GM21367 (cell line): ENCODE data around the gene EFNB3.

Experiments
- ATAC-seq: cut with Tn5 transposase; IDR thresholded peaks from one replicate; pipeline ENCODE4 v1.9.1; 2021; ENCODE audit not compliant: unreplicated experiment

Gene EFNB3, protein sequence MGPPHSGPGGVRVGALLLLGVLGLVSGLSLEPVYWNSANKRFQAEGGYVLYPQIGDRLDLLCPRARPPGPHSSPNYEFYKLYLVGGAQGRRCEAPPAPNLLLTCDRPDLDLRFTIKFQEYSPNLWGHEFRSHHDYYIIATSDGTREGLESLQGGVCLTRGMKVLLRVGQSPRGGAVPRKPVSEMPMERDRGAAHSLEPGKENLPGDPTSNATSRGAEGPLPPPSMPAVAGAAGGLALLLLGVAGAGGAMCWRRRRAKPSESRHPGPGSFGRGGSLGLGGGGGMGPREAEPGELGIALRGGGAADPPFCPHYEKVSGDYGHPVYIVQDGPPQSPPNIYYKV

DNA sequence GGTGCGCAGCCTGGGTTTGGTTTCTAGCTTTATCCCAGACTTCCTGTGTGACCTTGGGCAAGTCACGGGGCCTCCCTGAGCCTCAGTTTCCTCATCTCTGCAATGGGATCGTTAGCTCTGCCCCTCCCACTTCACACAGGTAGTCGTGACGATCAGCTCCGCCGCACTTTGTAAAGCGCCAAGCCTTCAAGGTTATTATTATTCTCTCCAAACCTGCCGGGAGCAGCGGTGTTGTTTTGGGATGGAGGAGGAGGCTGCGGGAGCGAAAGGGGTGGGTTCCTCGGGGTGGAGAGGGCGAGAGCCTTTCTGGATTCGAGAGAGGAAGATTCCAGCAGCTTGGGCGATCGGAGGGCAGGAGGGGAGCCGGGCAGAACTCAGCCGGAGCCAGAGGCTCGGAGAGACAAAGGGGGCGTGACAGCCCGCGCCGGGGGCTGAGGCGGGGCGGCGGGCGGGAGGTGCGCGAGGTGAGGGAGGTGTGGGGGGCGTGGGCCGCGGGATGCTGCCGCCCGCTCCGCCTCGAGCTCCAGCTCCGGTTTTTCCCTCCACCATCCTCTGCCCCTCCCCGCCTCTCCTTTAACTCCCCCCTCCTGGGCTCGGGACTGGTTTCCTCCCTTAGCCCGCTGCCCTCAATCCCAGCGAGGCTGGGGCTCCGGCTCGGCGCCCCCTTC is at the start of gene EFNB3:
TSS of gene EFNB3 (plus strand) at position 602 of the 668 bp plus-strand sequence. CDS start 397 bp downstream, outside the sequence.
- no peak for ATAC-seq

DNA sequence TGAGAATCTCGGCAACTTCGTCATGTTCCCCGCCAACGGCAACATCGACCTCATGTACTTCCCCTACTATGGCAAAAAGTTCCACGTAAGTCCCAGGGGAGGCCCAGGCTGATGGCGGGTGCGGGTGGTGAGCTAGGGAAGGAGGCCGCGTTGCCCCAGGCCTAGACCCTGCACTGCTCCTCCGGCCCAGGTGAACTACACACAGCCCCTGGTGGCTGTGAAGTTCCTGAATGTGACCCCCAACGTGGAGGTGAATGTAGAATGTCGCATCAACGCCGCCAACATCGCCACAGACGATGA is 49.5 kb upstream of the EFNB3 start:
- no peak for ATAC-seq

DNA sequence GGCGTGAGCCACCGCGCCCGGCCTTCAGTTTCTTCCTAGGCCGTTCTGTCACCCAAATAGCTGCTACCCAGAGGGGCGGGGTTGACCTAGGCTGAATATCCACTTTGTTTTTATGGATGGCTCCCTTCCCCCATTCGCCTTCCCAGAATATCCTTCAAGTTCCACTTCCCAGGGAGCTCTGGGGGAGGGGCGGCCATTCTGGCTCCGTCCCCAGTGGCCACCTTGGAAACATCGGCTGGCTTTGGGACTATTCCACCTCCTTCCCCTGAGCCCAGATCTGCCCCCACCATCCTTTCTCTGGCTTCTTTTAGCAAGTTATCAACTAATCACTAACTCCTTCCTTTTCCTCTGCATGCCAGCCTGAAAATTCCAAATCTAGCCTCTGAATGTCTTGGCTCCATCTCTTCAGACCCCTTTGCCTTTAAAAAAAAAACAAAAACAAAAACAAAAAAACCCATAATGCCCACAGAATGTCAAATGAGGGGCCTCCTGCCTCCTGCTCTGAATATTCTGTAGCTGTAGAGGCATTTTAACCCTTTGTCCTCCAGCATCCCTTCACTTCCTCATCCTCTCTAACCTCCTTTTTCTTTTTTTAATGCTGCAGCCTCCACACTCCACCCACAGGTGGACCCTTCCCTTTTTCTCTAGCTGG is 47.9 kb upstream of the EFNB3 start:
- ATAC-seq = no peak

DNA sequence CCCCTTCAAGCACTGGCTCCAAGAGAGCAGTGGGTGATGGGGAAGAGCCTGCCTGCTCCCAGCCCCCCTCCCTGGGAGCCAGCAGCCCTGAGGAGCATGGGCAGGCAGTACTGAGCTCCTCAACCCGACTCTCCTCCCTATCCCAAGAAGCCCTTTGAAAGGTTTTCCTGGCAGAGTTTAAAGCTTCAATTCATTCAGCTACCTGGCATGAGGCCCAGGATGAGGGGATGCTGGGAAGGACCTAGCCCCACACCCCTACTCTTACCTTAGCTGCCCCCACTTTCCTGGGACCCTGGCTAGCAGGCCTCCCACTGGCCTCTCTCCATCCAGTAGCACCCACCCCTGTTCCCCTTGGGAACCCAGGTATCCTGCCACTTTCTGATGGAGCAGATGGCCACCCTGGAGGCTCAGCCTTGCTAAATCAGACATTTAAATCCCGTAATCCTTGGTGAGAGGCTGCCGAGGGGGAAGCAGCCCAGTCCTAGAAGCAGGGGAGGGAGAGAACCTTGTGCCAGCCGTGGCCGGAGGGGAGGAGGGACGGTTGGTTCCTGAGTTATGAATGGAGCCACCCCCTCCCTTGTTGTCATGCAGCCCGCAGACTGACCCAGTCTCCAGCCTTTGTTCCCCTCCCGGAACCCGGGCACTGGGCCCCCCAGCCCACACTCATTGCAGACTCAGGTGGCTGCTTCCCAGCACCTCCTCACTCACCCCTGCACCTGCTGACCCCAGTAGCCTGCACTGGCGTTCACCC is 37.2 kb upstream of the EFNB3 start:
- ATAC-seq = no peak

DNA sequence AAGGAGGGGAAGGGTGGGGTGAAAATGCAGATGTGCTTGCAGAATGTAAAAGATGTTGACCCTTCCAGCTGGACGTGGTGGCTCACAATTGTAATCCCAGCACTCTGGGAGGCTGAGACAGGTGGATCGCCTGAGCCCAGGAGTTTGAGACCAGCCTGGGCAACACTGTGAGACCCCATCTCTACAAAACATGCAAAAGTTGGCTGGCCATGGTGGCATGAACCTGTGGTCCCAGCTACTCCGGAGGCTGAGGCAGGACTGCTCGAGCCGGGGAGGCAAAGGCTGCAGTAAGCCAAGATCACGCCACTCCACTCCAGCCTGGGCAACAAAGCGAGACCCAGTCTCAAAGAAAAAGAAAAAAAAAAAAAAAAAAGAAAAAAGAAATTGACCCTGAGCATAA is 36.5 kb upstream of the EFNB3 start:
- ATAC-seq = no peak

DNA sequence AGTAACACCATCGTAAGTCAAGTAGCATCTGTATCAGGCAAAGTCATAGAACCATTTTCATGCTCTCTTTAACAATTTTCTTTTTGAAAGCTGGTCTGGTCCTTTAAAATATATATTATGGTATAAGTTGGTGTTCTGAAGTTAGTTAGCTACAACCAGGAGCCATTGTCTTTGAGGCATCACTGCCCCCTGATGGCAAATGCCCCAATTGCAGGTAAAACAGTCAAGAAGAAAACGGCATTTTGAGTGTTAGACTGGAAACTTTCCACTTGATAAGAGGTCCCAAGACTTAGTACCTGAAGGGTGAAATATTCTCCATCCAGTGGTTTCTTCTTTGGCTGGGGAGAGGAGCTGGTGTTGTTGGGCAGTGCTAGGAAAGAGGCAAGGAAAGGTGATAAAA is 31.8 kb upstream of the EFNB3 start:
- no peak for ATAC-seq

DNA sequence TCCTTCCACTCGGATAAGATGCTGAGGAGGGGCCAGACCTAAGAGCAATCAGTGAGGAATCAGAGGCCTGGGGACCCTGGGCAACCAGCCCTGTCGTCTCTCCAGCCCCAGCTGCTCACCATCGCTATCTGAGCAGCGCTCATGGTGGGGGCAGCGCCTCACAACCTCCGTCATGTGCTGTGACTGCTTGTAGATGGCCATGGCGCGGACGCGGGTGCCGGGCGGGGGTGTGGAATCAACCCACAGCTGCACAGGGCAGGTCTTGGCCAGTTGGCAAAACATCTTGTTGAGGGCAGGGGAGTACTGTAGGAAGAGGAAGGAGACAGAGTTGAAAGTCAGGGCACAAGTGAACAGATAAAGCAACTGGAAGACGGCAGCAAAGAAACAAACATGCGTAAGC is 30.1 kb upstream of the EFNB3 start:
- ATAC-seq = no peak

DNA sequence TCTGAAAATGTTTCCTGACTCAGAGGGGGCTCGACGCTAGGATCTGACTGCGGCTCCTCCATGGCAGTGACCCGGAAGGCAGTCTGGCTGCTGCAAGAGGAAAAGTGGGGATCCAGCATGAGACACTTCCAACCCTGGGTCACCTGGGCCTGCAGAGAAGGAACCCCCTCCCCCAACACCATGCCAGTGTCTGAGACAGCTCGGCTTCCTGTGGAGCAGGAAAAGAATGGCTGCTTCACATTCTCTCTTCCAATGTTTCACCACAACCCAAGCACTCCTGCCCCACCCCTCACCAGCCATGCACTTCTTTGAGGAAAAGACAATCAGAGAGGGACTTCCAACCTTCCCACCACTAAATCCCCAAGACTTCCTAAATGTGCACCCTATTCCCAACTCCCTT is 28.5 kb upstream of the EFNB3 start:
- no peak for ATAC-seq

DNA sequence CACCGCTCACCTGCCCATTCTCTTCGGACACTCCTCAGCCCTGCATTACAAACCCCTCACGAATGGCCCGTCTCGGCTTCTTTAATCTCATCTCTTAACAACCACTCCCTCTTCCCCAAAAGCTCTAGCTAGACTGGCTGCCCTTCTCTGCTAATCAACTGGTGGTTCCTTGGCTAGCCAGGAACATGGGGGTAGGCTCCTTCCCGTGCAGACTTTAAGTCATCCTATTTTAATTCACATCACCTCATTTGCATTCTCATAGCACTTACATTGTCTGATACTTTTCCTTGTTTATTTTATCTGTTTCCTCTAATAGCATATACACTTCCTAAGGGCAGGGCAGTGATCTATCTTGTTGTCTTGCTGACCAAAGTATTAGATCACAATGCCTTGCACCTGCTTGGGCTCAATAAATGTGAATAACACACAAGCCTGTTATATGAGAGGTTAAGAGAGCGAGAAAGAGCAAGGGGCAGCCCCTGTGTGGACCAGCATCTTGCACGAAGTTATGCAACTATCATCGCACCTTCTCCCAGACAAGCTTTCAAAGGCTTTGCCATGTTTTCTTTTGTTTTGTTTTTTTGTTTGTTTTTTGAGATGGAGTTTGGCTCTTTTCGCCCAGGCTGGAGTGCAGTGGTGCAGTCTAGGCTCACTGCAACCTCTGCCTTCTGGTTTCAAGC is 27.5 kb upstream of the EFNB3 start:
- no peak for ATAC-seq

DNA sequence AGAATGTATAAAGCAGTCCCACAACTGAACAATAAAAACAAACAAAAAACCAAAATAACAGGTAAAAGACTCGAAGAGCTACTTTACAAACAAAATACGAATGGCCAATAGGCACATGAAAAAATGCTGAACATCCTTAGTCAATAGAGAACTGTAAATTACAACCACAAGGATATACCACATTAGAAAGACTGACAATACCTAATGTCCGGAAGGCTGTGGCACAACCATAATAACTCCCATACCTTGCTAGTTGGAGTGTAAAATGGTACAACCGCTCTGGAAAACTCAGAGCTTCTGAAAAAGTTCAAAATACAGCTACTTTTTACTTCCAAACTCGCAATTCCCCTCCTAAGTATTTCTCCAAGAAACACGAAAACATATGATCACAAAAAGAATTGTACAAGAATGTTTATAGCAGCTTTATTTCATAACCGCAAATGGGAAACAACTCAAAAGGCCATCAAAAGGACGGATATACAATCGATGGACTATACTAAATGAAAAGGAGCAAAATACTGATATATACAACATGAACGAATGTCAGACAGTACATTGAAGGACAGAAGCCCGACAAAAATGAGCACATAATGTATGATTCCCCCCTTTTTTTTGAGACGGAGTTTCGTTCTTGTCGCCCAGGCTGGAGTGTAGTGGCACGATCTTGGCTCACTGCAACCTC is 20.0 kb upstream of the EFNB3 start:
- no peak for ATAC-seq

DNA sequence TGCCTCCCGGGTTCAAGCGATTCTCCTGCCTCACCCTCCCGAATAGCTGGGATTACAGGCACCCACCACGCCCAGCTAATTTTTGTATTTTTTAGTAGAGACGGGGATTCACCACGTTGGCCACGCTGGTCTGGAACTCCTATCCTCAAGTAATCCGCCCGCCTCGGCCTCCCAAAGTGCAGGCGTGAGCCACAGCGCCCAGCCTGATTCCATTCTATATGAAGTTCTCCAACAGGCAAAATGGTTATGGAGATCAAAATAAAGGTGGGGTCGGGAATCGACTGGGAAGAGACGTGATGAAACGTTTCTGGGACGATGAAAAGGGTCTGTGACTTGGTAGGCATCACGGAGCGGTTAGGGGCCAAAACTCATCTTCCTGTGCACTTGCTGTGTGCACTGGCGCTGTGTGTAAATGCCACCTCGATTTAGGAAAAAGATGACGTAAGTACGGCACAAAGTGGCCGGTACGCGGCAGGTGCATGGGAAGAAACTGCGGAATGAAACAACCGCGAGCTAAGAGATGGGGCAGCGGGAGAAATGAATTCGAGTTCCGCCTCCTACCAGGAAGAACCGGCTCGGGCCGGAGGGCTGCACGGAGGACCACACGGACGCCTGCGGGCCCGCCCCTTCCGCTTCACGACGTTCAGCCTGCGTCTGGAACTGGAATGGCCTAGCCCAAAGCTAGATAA is 19.3 kb upstream of the EFNB3 start:
- peak; percentile 48 for ATAC-seq

DNA sequence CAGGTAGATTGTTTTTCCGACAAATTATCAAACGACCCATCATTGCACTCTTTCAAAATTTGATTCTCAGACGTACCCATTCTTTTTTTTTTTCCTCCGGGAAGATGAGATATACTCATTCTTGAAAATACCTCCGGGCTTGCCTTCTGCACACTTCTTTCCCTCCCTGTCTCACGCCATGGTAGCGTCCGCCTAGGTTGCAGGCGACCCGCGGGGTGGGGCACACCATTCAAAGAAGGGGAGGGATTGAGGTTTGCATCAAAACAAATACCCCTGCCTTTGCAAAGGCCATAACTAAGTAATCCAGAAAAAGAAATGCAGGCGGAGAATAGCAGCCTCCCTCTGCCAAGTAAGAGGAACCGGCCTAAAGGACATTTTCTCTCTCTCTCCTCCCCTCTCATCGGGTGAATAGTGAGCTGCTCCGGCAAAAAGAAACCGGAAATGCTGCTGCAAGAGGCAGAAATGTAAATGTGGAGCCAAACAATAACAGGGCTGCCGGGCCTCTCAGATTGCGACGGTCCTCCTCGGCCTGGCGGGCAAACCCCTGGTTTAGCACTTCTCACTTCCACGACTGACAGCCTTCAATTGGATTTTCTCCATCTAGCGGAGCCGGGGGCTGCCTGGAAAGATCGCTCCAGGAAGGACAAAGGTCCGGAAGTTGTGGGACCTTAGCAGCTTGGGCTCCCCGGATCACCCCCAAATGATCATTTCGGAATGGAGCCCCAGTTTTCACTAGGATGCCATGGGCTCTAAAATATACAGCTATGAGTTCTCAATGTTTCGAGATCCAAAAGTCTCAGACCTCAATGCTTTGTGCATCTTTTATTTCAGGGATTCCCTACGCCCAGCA is 18.6 kb upstream of the EFNB3 start:
- ATAC-seq = peak; percentile 27

DNA sequence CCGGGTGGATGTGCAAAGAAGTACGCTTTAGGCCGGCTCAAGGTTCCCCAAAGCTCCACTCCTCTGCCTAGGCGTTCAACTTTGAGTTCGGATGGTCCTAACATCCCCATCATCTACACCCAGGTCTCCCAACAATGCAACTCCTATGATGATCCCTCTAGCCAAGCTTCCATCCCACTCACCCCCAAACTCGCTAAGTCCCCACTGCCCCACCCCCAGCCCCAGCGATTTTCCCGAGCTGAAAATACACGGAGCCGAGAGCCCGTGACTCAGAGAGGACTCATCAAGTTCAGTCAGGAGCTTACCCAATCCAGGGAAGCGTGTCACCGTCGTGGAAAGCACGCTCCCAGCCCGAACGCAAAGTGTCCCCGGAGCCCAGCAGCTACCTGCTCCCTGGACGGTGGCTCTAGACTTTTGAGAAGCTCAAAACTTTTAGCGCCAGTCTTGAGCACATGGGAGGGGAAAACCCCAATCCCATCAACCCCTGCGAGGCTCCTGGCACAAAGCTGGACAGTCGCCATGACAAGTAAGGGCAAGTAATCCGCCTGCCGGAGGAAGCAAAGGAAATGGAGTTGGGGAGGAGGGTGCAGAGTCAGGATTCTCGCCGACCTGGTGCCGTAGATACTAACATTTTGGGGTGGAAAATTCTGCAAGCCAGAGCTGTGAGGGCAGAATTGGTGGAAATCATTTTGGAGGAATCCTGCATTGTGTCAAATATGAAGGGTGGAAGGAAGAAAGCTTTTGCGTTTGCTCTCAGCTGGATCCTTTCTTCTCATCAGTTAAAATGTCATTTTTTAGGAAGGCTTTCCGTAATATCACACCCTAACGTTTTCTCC is 17.7 kb upstream of the EFNB3 start, which contains the start of gene TP53:
TSS of gene TP53 (minus strand) at position 419 of the 836 bp plus-strand sequence. CDS start 10,896 bp downstream, outside the sequence.
- ATAC-seq = no peak

DNA sequence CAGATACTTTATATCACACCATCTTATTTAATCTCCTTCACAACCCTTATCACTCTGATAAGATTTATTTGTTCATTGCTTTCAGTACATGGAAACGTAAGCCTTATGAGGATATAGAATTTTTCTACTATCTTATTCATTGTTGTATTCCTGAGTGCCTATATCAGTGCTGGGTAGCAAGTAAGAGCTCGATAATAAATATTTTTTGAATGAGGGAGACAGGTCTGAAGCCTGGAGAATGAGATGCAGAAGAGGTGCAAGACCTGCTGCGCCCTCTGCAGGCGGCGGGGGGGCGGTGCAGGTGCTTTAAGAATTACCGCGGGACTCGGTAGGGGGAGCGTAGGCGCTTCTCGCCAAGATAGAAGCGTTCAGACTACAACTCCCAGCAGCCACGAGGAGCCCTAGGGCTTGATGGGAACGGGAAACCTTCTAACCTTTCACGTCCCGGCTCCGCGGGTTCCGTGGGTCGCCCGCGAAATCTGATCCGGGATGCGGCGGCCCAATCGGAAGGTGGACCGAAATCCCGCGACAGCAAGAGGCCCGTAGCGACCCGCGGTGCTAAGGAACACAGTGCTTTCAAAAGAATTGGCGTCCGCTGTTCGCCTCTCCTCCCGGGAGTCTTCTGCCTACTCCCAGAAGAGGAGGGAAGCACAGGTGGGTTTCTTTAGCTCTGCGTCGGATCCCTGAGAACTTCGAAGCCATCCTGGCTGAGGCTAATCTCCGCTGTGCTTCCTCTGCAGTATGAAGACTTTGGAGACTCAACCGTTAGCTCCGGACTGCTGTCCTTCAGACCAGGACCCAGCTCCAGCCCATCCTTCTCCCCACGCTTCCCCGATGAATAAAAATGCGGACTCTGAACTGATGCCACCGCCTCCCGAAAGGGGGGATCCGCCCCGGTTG is 16.8 kb upstream of the EFNB3 start, which contains the start of gene WRAP53:
TSS of gene WRAP53 (plus strand) at position 570 of the 900 bp plus-strand sequence. CDS start at position 742, 172 bp downstream.
- ATAC-seq = peak; percentile 58

DNA sequence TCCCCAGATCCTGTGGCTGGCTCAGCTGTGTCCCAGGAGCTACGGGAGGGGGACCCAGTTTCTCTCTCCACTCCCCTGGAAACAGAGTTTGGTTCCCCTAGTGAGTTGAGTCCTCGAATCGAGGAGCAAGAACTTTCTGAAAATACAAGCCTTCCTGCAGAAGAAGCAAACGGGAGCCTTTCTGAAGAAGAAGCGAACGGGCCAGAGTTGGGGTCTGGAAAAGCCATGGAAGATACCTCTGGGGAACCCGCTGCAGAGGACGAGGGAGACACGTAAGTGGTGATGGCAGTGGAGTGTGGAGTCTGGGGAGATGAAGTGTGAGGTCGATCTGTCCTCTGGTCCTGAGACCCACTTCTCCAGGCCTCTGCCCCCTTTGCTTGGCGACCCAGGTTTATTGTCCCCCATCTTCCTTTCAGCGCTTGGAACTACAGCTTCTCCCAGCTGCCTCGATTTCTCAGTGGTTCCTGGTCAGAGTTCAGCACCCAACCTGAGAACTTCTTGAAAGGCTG is 16.1 kb upstream of the EFNB3 start:
- no peak for ATAC-seq

DNA sequence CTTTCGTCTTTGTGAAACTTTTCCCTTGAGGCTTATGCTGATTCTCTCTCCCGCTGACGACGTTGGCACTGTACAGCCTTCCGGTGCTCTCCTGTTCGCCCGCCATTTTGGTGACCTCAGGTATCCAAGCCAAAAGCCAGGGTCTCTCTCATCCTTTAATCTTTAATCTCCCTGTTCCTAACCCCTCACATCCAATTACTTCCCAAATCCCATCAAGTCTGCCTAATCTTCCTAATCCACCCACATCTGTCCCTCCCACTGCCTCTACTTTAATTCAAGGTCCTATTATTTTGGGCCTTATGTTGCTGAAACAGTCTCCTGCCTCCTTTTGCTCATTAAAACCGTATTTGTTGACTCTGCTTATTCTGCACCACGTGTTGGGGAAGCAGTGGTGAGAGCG is 9.4 kb upstream of the EFNB3 start:
- no peak for ATAC-seq
